GM12865 (cell line): ENCODE data around the gene LGALS16.

Source experiments
- DNase-seq: peaks from one replicate; pipeline ENCODE4 v3.0.0; 2010; ENCODE audit warnings: low read depth
- H3K4me3 ChIP-seq: 2 replicates; pipeline ENCODE4 v1.5.1; 2011; ENCODE audit warnings: mild to moderate bottlenecking, low read depth, low read length, control low read depth
- CTCF ChIP-seq: IDR thresholded peaks from 2 replicates; pipeline ENCODE4 v1.5.1; 2011; ENCODE audit warnings: low read length, control low read depth, low read depth, inconsistent platforms; ENCODE audit not compliant: insufficient read depth; ENCODE audit errors: missing control alignments

The LGALS16 gene

DNA sequence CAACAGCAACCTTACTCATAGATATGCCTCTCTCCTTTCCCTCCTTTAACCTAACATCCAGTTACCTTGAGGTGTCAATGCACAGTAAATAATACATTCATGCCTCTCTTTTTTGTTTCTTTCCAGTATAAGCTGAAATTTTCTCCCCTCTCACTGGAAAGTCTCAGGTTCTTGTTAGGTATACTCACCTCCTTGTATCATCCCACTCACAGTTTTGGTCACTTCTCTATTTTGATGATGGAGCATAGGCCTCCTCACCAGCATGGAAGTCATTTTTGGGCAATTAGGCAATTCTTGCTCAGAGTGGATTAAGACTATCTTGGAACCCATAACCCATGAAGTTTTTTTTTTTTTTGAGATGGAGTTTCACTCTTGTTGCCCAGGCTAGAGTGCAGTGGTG, 42.8 kb downstream of the LGALS16 start:
- no peak for TF ChIP-seq CTCF
- no peak for DNase-seq
- H3K4me3 ChIP-seq: no peak overlapping the region

DNA sequence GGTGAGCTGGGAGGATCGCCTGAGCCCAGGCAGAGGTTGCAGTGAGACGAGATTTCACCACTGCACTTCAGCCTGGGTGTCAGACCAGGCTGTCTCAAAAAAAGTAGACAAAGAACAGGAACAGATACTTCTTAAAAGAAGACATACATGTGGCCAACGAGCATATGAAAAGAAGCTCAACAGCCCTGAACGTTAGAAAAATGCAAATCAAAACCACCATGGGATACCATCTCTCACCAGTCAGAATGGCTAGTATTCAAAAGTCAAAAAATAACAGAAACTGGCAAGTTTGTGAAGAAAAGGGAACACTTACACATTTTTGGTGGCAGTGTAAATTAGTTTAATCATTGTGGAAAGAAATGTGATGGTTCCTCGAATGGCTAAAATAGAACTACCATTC, 45.6 kb downstream of the LGALS16 start:
- TF ChIP-seq CTCF: no peak
- H3K4me3 ChIP-seq: no peak overlapping the region
- peak; percentile 89 for DNase-seq

- no peak for TF ChIP-seq CTCF
- DNase-seq: peak; percentile 79
- H3K4me3 ChIP-seq: peak within 1 kb of the TSS; percentile 12
Measured at GRCh38 chr19:39704181-39705044, 48.7 kb downstream of the LGALS16 start, which contains the start of gene LGALS14. LGALS14 (plus strand) TSS chr19:39704481; CDS start chr19:39704529, 48 bp downstream.

GRCh38 chr19:39705578-39706188, 50.0 kb downstream of the LGALS16 start:
- H3K4me3 ChIP-seq: peak overlapping the region; percentile 12
- DNase-seq: peak; percentile 78
- no peak for TF ChIP-seq CTCF

DNA sequence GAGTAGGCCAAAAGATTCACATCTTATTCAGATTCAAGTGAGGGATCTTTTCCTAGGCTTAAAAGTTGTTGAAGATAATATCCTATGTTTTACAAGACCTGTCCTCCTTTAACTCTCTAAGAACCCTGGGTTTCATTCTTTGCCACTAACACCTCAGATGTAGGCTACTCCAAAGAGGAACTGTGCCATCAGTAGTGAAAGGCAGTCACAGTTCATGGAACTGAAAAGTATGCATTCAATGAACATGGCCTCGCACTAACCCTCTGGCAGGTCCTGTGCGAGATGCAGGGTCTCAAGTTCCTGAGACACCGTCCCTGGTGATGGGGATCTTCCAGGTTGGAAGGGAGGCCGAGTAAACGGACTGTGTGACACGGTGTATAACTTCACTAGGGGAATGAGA, 52.9 kb downstream of the LGALS16 start:
- no peak for TF ChIP-seq CTCF
- H3K4me3 ChIP-seq: no peak overlapping the region
- peak; percentile 74 for DNase-seq

GRCh38 chr19:39709026-39709872, 53.5 kb downstream of the LGALS16 start:
- no peak for DNase-seq
- no peak overlapping the region for H3K4me3 ChIP-seq
- no peak for TF ChIP-seq CTCF
